ENCODE results near the gene SPEF2. TPM values are rescaled to one million over a fixed set of nuclear protein-coding genes. Genes with fewer than 3 reads are reported as not detected.

Gene SPEF2
- total and polyA plus RNA-seq, 2 experiments from 2014 or later = 5.1 TPM

- no peaks in the 10 kb centered on the region for H4K20me1 ChIP-seq (ENCODE audit: insufficient read depth, poor library complexity, severe bottlenecking)
- no peaks in the 10 kb centered on the region for H3K4me1 ChIP-seq (ENCODE audit: insufficient read depth)
- no peak for DNase-seq (ENCODE audit: low spot score)
- no peak overlapping the region for H3K4me3 ChIP-seq
- H2AFZ ChIP-seq = no peak overlapping the region
- H3K4me2 ChIP-seq = no peak overlapping the region
- H3K9me2 ChIP-seq (replicated peaks; ENCODE audit: insufficient read depth) = no peaks in the 10 kb centered on the region
- H3K79me2 ChIP-seq = no peaks in the 10 kb centered on the region
- no peak overlapping the region for H3K27ac ChIP-seq
- no peaks in the 10 kb centered on the region for H3K9me3 ChIP-seq (ENCODE audit: low read depth)
- TF ChIP-seq EZH2phosphoT487 (IDR thresholded peaks at IDR 0.05; ENCODE audit: low read depth, severe bottlenecking, unreplicated experiment) (no peak), EZH2 (IDR thresholded peaks at IDR 0.05; ENCODE audit: borderline replicate concordance) (no peak)
- H3K36me3 ChIP-seq (replicated peaks; ENCODE audit: insufficient read depth, low read depth) = no peaks in the 10 kb centered on the region
- 96% methylated on average over 1 of the region's 1 CpG for WGBS (ENCODE audit: low lambda C conversion rate, missing lambda C conversion rate)
- peaks cover 3% of the 10 kb centered on the region for H3K27me3 ChIP-seq
Measured at GRCh38 chr5:35741971-35742370, 124.3 kb downstream of the SPEF2 start.

GRCh38 chr5:35743644-35744043, 126.0 kb downstream of the SPEF2 start:
- TF ChIP-seq CTCF (IDR thresholded peaks at IDR 0.05; ENCODE audit: poor library complexity) (no peak), EZH2 (IDR thresholded peaks at IDR 0.05; ENCODE audit: borderline replicate concordance) (no peak), EZH2phosphoT487 (IDR thresholded peaks at IDR 0.05; ENCODE audit: low read depth, severe bottlenecking, unreplicated experiment) (no peak)
- Histone ChIP-seq H3K4me3 (no peak overlapping the region), H4K20me1 (ENCODE audit: insufficient read depth, poor library complexity, severe bottlenecking) (no peaks in the 10 kb centered on the region), H3K27ac (no peak overlapping the region), H3K79me2 (no peaks in the 10 kb centered on the region), H3K27me3 (peaks cover 3% of the 10 kb centered on the region), H3K36me3 (replicated peaks; ENCODE audit: insufficient read depth, low read depth) (no peaks in the 10 kb centered on the region), H2AFZ (no peak overlapping the region), H3K9me2 (replicated peaks; ENCODE audit: insufficient read depth) (no peaks in the 10 kb centered on the region), H3K9me3 (ENCODE audit: low read depth) (no peaks in the 10 kb centered on the region), H3K4me2 (no peak overlapping the region), H3K4me1 (ENCODE audit: insufficient read depth) (no peaks in the 10 kb centered on the region)
- no peak for DNase-seq (ENCODE audit: low spot score)

- no peak for DNase-seq (ENCODE audit: low spot score)
- Histone ChIP-seq H4K20me1 (ENCODE audit: insufficient read depth, poor library complexity, severe bottlenecking) (no peaks in the 10 kb centered on the region), H3K9me3 (ENCODE audit: low read depth) (no peaks in the 10 kb centered on the region), H3K27me3 (peaks cover 3% of the 10 kb centered on the region), H3K79me2 (no peaks in the 10 kb centered on the region), H3K27ac (no peak overlapping the region), H3K4me1 (ENCODE audit: insufficient read depth) (no peaks in the 10 kb centered on the region), H3K9me2 (replicated peaks; ENCODE audit: insufficient read depth) (no peaks in the 10 kb centered on the region), H3K4me2 (no peak overlapping the region), H3K36me3 (replicated peaks; ENCODE audit: insufficient read depth, low read depth) (no peaks in the 10 kb centered on the region), H2AFZ (no peak overlapping the region), H3K4me3 (no peak overlapping the region)
- TF ChIP-seq CTCF (IDR thresholded peaks at IDR 0.05; ENCODE audit: poor library complexity) (no peak), EZH2phosphoT487 (IDR thresholded peaks at IDR 0.05; ENCODE audit: low read depth, severe bottlenecking, unreplicated experiment) (no peak), EZH2 (IDR thresholded peaks at IDR 0.05; ENCODE audit: borderline replicate concordance) (no peak)
- 86% methylated on average over 8 of the region's 8 CpGs for WGBS (ENCODE audit: low lambda C conversion rate, missing lambda C conversion rate)
Measured at GRCh38 chr5:35745193-35745592, 127.5 kb downstream of the SPEF2 start.

- 86% methylated on average over 3 of the region's 3 CpGs for WGBS (ENCODE audit: low lambda C conversion rate, missing lambda C conversion rate)
- TF ChIP-seq CTCF (IDR thresholded peaks at IDR 0.05; ENCODE audit: poor library complexity) = no peak
- DNase-seq (ENCODE audit: low spot score) = no peak
- Histone ChIP-seq H3K27me3 (peaks cover 3% of the 10 kb centered on the region), H3K79me2 (no peaks in the 10 kb centered on the region), H3K4me1 (ENCODE audit: insufficient read depth) (no peaks in the 10 kb centered on the region), H4K20me1 (ENCODE audit: insufficient read depth, poor library complexity, severe bottlenecking) (no peaks in the 10 kb centered on the region), H3K27ac (no peak overlapping the region), H3K4me3 (no peak overlapping the region), H3K4me2 (no peak overlapping the region), H3K36me3 (replicated peaks; ENCODE audit: insufficient read depth, low read depth) (no peaks in the 10 kb centered on the region), H2AFZ (no peak overlapping the region), H3K9me3 (ENCODE audit: low read depth) (no peaks in the 10 kb centered on the region), H3K9me2 (replicated peaks; ENCODE audit: insufficient read depth) (no peaks in the 10 kb centered on the region)
Measured at GRCh38 chr5:35745660-35746059, 128.0 kb downstream of the SPEF2 start.
